Uterus (tissue), 4 donors: ENCODE results near the gene CCND1. TPM values are rescaled to one million over a fixed set of nuclear protein-coding genes. Genes with fewer than 3 reads are reported as not detected.

Experiments used
- DNase-seq, 2 donors: peaks; one replicate each; pipeline ENCODE4 v3.0.0-alpha.2; 2019 to 2020
- H3K27ac ChIP-seq, 2 donors: fragments of 200-600 bp; sonication (generic); 1 replicate in 1 of 2; 2 replicates in 1 of 2; pipeline ENCODE4 v1.5.1; 2016 to 2018
- H3K27me3 ChIP-seq, 2 donors: fragments of 200-600 bp; sonication (generic); one replicate each; pipeline ENCODE4 v1.5.1; 2018 to 2019; ENCODE audit warnings: control low read depth in 1 of 2
- H3K36me3 ChIP-seq, 2 donors: fragments of 200-600 bp; sonication (generic); one replicate each; pipeline ENCODE4 v1.5.1; 2019; ENCODE audit warnings: control low read depth in 1 of 2
- H3K4me1 ChIP-seq, 2 donors: fragments of 200-600 bp; sonication (generic); one replicate each; pipeline ENCODE4 v1.5.1; 2018 to 2019; ENCODE audit warnings: control low read depth in 1 of 2
- H3K4me3 ChIP-seq, 2 donors: fragments of 200-600 bp; sonication (generic); 1 replicate in 1 of 2; 2 replicates in 1 of 2; pipeline ENCODE4 v1.5.1; 2018 to 2019; ENCODE audit warnings: mild to moderate bottlenecking in 1 of 2
- H3K9me3 ChIP-seq, 2 donors: fragments of 200-600 bp; sonication (generic); one replicate each; pipeline ENCODE4 v1.5.1; 2019; ENCODE audit warnings: control low read depth in 1 of 2
- POLR2A ChIP-seq, 2 donors: fragments of 450-650 bp; IDR thresholded peaks; one replicate each; pipeline ENCODE4 v1.6.1; 2016; ENCODE audit warnings: antibody characterized with exemption in 2 of 2, mild to moderate bottlenecking in 1 of 2, moderate library complexity in 1 of 2
- intact Hi-C: fragments of 100-400 bp; cut with DNase I; formaldehyde crosslinking; loops from one replicate; pipeline ENCODE4 v1.15.1; 2023; ENCODE audit warnings: low total_unique reads
- total RNA-seq, 4 donors: library from RNA; depleted of rRNA in 3 of 4; stranded (reverse); fragments of >200 nt in 3 of 4; gene quantifications; one replicate each; pipeline versions ENCODE4 v1.1.0 to v1.2.4, GENCODE V29; 2014 to 2023
- TF ChIP-seq, protein P1 (sequence below), 4 experiments: fragments of 200-600 bp in 2 of 4; fragments of 450-650 bp in 2 of 4; sonication (generic) in 2 of 4; IDR thresholded peaks; one replicate each; pipeline ENCODE4 v1.5.1; 2016 to 2019; ENCODE audit warnings: antibody characterized with exemption in 4 of 4, mild to moderate bottlenecking in 2 of 4, moderate library complexity in 1 of 4
- donor health status: DM: yes; HTN: yes; CAD: no.

Gene CCND1
- total RNA-seq, 4 donors from 2014 or later, result 2.9 to 96.5 (median 20.5) TPM

DNA sequence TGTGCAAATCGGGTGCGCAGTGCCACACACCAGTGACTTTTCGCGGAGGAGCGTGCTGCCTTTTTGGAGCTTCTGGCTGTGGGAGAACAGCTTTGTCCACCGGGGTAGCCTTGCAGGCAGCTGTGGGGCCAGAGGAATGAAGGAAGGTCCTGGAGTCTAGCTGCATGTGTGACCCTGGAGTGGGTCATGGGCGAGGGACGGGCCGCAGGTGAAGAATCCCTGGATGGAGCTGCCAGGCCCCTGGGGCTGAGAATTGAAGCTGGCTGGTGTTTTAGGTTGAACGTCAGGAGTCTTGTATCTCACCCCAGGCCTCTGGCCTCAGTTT lies 8.6 kb downstream of the CCND1 start:
- Histone ChIP-seq H3K27me3 (no peaks in the 10 kb centered on the region), H3K9me3 (no peaks in the 10 kb centered on the region), H3K4me1 (no peaks in the 10 kb centered on the region), H3K27ac (no peak overlapping the region), H3K36me3 (no peaks in the 10 kb centered on the region), H3K4me3 (no peak overlapping the region)
- TF ChIP-seq, protein P1, sequence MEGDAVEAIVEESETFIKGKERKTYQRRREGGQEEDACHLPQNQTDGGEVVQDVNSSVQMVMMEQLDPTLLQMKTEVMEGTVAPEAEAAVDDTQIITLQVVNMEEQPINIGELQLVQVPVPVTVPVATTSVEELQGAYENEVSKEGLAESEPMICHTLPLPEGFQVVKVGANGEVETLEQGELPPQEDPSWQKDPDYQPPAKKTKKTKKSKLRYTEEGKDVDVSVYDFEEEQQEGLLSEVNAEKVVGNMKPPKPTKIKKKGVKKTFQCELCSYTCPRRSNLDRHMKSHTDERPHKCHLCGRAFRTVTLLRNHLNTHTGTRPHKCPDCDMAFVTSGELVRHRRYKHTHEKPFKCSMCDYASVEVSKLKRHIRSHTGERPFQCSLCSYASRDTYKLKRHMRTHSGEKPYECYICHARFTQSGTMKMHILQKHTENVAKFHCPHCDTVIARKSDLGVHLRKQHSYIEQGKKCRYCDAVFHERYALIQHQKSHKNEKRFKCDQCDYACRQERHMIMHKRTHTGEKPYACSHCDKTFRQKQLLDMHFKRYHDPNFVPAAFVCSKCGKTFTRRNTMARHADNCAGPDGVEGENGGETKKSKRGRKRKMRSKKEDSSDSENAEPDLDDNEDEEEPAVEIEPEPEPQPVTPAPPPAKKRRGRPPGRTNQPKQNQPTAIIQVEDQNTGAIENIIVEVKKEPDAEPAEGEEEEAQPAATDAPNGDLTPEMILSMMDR (IDR thresholded peaks at IDR 0.05), result no peak
- TF ChIP-seq POLR2A (IDR thresholded peaks at IDR 0.05), result no peak
- no peak for DNase-seq
- intact Hi-C loops, result loop anchor here (10.0 kb wide), 1 partner anchor 355 kb away; the partner anchor contains the start of gene MYEOV

DNA sequence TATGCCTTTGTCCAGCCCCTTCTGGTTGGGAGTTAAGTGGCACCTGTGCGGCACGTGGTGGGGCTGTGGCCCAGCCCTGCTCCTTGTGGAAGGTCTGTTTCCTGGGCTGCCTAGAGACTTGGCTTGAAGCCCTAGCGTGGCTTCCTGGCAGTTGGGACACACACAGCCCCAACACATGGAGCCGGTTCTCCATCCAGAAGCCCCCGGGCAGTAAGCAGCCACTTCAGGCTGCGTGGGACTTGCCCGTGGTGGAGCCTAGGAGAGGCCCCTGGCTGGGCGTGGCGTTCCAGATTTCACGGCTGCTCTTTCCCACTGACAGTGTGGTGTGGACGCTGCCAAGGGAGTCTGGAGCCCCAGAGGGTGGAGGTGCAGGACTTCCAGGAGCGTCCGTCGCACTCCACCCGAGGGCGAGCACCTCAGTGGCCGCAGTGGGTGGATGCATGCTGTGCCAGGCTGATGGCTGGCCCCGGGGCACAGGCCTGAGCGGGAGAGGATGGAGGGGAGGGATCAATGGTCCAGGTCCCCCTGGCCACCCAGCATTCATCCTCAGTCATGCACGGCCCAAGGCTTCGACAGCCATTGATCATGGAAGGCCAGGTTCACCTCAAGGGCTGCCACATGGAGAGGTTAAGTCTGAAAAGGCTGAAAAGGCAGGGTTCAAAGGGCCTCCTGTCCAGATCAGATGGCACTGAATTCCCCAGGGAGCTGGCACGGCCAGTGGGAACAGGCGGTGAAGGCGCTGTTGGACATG lies 9.3 kb downstream of the CCND1 start:
- Histone ChIP-seq H3K4me3 (no peak overlapping the region), H3K4me1 (no peaks in the 10 kb centered on the region), H3K27ac (no peak overlapping the region), H3K27me3 (no peaks in the 10 kb centered on the region), H3K36me3 (no peaks in the 10 kb centered on the region), H3K9me3 (no peaks in the 10 kb centered on the region)
- intact Hi-C loops, result no loop called here
- no peak for DNase-seq
- no peak for TF ChIP-seq POLR2A (IDR thresholded peaks at IDR 0.05)
- TF ChIP-seq, protein P1 (IDR thresholded peaks at IDR 0.05), result no peak

DNA sequence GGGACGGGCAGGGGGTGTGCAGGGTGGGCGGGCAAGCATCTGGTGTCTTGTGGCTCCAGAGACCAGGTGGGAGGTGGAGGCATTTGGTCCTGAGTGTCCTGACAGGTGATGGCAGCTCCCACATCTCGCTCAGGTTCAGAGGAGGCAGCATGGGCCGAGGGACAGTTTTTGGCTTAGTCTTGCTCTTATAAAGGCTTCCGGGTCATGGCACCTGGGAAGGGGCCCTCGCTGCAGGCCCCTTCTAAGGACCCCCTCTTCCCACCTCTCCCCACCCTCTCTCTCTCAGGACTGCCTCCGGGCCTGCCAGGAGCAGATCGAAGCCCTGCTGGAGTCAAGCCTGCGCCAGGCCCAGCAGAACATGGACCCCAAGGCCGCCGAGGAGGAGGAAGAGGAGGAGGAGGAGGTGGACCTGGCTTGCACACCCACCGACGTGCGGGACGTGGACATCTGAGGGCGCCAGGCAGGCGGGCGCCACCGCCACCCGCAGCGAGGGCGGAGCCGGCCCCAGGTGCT lies 9.9 kb downstream of the CCND1 start:
- Histone ChIP-seq H3K27ac (no peak overlapping the region), H3K36me3 (no peaks in the 10 kb centered on the region), H3K4me1 (no peaks in the 10 kb centered on the region), H3K4me3 (no peak overlapping the region), H3K9me3 (no peaks in the 10 kb centered on the region), H3K27me3 (no peaks in the 10 kb centered on the region)
- no peak for TF ChIP-seq POLR2A (IDR thresholded peaks at IDR 0.05)
- TF ChIP-seq, protein P1 (IDR thresholded peaks at IDR 0.05), result no peak
- no peak for DNase-seq
- intact Hi-C loops, result no loop called here

DNA sequence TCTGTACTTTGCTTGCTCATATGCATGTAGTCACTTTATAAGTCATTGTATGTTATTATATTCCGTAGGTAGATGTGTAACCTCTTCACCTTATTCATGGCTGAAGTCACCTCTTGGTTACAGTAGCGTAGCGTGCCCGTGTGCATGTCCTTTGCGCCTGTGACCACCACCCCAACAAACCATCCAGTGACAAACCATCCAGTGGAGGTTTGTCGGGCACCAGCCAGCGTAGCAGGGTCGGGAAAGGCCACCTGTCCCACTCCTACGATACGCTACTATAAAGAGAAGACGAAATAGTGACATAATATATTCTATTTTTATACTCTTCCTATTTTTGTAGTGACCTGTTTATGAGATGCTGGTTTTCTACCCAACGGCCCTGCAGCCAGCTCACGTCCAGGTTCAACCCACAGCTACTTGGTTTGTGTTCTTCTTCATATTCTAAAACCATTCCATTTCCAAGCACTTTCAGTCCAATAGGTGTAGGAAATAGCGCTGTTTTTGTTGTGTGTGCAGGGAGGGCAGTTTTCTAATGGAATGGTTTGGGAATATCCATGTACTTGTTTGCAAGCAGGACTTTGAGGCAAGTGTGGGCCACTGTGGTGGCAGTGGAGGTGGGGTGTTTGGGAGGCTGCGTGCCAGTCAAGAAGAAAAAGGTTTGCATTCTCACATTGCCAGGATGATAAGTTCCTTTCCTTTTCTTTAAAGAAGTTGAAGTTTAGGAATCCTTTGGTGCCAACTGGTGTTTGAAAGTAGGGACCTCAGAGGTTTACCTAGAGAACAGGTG lies 11.1 kb downstream of the CCND1 start:
- H3K4me3 ChIP-seq, result no peak overlapping the region
- no peaks in the 10 kb centered on the region for H3K27me3 ChIP-seq
- H3K36me3 ChIP-seq, result no peaks in the 10 kb centered on the region
- H3K9me3 ChIP-seq, result no peaks in the 10 kb centered on the region
- H3K4me1 ChIP-seq, result no peaks in the 10 kb centered on the region
- TF ChIP-seq, protein P1 (IDR thresholded peaks at IDR 0.05), result no peak
- no peak for TF ChIP-seq POLR2A (IDR thresholded peaks at IDR 0.05)
- intact Hi-C loops, result no loop called here
- no peak overlapping the region for H3K27ac ChIP-seq
- DNase-seq, result no peak

DNA sequence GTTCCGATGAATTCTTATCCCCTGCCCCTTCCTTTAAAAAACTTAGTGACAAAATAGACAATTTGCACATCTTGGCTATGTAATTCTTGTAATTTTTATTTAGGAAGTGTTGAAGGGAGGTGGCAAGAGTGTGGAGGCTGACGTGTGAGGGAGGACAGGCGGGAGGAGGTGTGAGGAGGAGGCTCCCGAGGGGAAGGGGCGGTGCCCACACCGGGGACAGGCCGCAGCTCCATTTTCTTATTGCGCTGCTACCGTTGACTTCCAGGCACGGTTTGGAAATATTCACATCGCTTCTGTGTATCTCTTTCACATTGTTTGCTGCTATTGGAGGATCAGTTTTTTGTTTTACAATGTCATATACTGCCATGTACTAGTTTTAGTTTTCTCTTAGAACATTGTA lies 12.0 kb downstream of the CCND1 start:
- H3K9me3 ChIP-seq, result no peaks in the 10 kb centered on the region
- no peaks in the 10 kb centered on the region for H3K36me3 ChIP-seq
- H3K27ac ChIP-seq, result no peak overlapping the region
- TF ChIP-seq POLR2A (IDR thresholded peaks at IDR 0.05), result no peak
- TF ChIP-seq, protein P1 (IDR thresholded peaks at IDR 0.05), result no peak
- intact Hi-C loops, result no loop called here
- no peaks in the 10 kb centered on the region for H3K4me1 ChIP-seq
- no peak for DNase-seq
- H3K4me3 ChIP-seq, result no peak overlapping the region
- H3K27me3 ChIP-seq, result no peaks in the 10 kb centered on the region
